Thoracic aorta (tissue), 2 donors: ENCODE results near the gene ENTHD1. TPM values are rescaled to one million over a fixed set of nuclear protein-coding genes. Genes with fewer than 3 reads are reported as not detected.

Experiments
- ATAC-seq: fragments of 150-250 bp; one replicate; pipeline ENCODE4 v1.8.0; 2017; ENCODE audit warnings: low read depth; ENCODE audit not compliant: insufficient number of reproducible peaks, low FRiP score
- DNase-seq: peaks from one replicate; pipeline ENCODE4 v3.0.0-alpha.2; 2020; ENCODE audit warnings: low spot score
- H3K27ac ChIP-seq, 2 donors: fragments of 200-600 bp; sonication (generic); 1 replicate in 1 of 2; 2 replicates in 1 of 2; pipeline ENCODE4 v1.5.1; 2016; ENCODE audit warnings: mild to moderate bottlenecking in 2 of 2, moderate library complexity in 2 of 2
- H3K27me3 ChIP-seq: fragments of 200-600 bp; sonication (generic); replicated peaks from 2 replicates; pipeline ENCODE4 v1.6.0; 2016; ENCODE audit warnings: mild to moderate bottlenecking; ENCODE audit not compliant: insufficient read depth
- H3K36me3 ChIP-seq: fragments of 200-600 bp; sonication (generic); one replicate; pipeline ENCODE4 v1.5.1; 2016
- H3K4me1 ChIP-seq, 2 donors: fragments of 200-600 bp; sonication (generic); 1 replicate in 1 of 2; 2 replicates in 1 of 2; pipeline versions ENCODE4 v1.5.1 to v1.6.0; 2016; ENCODE audit warnings: low read depth in 2 of 2, mild to moderate bottlenecking in 1 of 2; ENCODE audit not compliant: control insufficient read depth in 1 of 2
- H3K4me3 ChIP-seq: fragments of 200-600 bp; sonication (generic); 2 replicates; pipeline ENCODE4 v1.5.1; 2016; ENCODE audit warnings: mild to moderate bottlenecking
- H3K9me3 ChIP-seq: fragments of 200-600 bp; sonication (generic); 2 replicates; pipeline ENCODE4 v1.5.1; 2016
- total RNA-seq, 2 donors: library from RNA; depleted of rRNA; stranded (reverse); fragments of >200 nt; gene quantifications; one replicate each; pipeline versions ENCODE4 v1.1.0 to v1.2.3, GENCODE V29; 2016
- TF ChIP-seq, protein P1 (sequence below): fragments of 200-600 bp; sonication (generic); IDR thresholded peaks from one replicate; pipeline ENCODE4 v1.5.1; 2019; ENCODE audit warnings: antibody characterized with exemption

ENTHD1 gene
- total RNA-seq, 2 donors from 2014 or later, result not detected

DNA sequence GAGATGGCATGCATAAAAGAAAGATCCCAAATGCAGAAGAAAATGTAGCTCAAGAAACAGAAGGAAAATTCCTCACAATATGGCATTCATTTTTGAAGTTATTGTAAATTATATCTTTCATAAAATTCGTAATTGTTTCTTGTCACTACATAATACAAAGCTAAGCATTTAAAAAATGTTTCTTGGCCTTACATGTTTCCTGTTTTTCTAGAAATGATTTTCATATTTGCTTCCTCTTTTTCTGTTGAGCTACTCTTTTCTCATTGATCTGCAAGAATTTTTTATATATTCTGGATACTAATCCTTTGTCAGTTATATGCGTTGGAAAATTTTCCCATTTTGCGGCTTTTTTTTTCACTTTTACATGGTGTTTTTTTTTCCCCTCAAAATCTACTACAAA, 48.0 kb downstream of the ENTHD1 start:
- DNase-seq, result no peak
- H3K4me1 ChIP-seq, result no peaks in the 10 kb centered on the region
- H3K4me3 ChIP-seq, result no peak overlapping the region
- no peaks in the 10 kb centered on the region for H3K9me3 ChIP-seq
- TF ChIP-seq, protein P1, sequence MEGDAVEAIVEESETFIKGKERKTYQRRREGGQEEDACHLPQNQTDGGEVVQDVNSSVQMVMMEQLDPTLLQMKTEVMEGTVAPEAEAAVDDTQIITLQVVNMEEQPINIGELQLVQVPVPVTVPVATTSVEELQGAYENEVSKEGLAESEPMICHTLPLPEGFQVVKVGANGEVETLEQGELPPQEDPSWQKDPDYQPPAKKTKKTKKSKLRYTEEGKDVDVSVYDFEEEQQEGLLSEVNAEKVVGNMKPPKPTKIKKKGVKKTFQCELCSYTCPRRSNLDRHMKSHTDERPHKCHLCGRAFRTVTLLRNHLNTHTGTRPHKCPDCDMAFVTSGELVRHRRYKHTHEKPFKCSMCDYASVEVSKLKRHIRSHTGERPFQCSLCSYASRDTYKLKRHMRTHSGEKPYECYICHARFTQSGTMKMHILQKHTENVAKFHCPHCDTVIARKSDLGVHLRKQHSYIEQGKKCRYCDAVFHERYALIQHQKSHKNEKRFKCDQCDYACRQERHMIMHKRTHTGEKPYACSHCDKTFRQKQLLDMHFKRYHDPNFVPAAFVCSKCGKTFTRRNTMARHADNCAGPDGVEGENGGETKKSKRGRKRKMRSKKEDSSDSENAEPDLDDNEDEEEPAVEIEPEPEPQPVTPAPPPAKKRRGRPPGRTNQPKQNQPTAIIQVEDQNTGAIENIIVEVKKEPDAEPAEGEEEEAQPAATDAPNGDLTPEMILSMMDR, result no peak
- H3K27me3 ChIP-seq, result no peaks in the 10 kb centered on the region
- no peak for ATAC-seq
- no peaks in the 10 kb centered on the region for H3K36me3 ChIP-seq
- no peak overlapping the region for H3K27ac ChIP-seq

DNA sequence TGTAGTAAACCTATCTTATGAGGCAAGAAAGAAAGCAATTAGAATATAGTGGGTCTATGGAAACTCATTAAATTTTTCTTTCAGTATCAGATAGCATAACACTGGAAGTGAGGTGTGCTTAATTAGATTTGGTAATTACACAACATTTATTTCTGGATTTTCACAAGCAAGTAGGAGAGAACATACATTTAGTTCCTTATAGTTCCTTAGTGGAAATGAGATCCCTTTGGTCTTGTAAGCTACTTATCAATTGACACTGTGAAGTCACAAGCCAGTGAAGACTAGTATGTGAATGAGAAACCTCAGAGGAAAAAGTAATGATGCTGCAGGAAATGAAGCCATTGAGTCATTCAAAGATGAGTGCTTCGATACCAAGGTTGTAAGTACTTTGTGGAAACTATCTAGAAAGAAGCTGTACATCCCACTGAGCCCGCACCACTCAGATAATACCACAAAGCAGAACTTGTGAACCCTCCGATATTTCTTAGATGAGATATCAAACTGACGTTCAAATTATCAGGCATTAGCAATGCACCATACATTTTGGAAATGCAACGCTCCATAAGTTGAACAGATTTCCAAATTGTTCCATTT, 53.5 kb downstream of the ENTHD1 start:
- ATAC-seq, result no peak
- Histone ChIP-seq H3K27me3 (no peaks in the 10 kb centered on the region), H3K9me3 (no peaks in the 10 kb centered on the region), H3K4me3 (no peak overlapping the region), H3K36me3 (no peaks in the 10 kb centered on the region), H3K27ac (no peak overlapping the region), H3K4me1 (no peaks in the 10 kb centered on the region)
- TF ChIP-seq, protein P1, result no peak
- no peak for DNase-seq

DNA sequence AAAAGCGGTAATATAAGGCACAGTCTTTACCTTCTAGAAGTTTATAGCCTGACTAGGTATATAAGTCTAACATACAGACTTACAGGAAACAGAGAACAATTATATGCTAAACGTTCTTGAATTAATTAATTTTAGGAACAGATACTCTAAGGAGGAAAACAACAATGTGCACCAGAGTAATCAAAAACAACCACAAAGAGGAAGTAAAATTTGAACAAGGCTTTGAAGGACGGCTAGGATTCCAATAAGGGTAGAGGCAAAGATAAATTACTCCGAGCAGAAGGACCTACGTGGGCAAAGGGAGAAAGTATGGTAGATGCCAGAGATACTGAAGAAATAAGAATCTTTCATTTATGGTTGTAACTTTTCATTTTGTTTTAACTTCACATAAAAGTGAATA, 54.4 kb downstream of the ENTHD1 start:
- ATAC-seq, result no peak
- H3K4me3 ChIP-seq, result no peak overlapping the region
- no peaks in the 10 kb centered on the region for H3K4me1 ChIP-seq
- TF ChIP-seq, protein P1, result no peak
- no peaks in the 10 kb centered on the region for H3K27me3 ChIP-seq
- no peak for DNase-seq
- H3K27ac ChIP-seq, result no peak overlapping the region
- H3K36me3 ChIP-seq, result no peaks in the 10 kb centered on the region
- H3K9me3 ChIP-seq, result no peaks in the 10 kb centered on the region

DNA sequence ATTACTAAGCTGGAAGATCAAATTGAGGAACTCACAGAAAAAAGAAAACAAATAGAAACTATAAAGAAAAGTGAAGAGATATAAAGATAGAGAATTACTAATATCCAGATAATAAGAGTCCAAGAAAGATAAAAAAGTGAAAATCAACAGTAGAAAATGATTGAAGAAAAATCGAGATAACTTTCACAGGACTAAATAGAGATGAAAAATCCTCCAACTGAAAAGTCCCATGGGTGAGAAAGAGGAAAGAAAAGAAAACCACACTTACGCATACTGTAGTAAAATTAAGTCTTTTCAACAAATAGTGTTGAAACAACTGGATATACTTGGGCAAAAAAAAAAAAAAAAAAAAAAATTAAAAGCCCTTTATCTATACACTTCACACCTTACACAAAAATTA, 60.0 kb downstream of the ENTHD1 start:
- Histone ChIP-seq H3K9me3 (no peaks in the 10 kb centered on the region), H3K4me3 (no peak overlapping the region), H3K4me1 (no peaks in the 10 kb centered on the region), H3K36me3 (no peaks in the 10 kb centered on the region), H3K27ac (no peak overlapping the region), H3K27me3 (no peaks in the 10 kb centered on the region)
- TF ChIP-seq, protein P1, result no peak
- DNase-seq (no peak), ATAC-seq (no peak)

DNA sequence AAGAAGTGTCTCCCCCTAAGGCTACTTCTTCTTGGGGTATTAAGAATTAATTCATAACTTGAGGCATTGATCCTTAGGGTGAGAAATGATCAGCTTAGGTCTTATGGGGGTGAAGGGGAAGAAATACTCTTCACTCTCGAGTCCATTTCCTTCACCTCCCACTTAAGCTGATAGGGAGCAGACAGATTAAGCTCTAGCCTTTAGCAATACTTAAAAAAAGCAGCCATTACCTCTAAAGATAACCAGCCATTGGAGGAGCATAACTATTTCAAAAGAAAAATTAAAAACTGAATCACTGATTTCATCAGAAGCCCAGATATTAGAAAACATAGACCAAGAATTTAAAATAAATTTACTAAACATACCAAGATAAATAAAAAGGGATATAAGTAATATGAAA, 60.5 kb downstream of the ENTHD1 start:
- no peaks in the 10 kb centered on the region for H3K9me3 ChIP-seq
- H3K27me3 ChIP-seq, result no peaks in the 10 kb centered on the region
- no peak overlapping the region for H3K27ac ChIP-seq
- H3K36me3 ChIP-seq, result no peaks in the 10 kb centered on the region
- no peaks in the 10 kb centered on the region for H3K4me1 ChIP-seq
- ATAC-seq (no peak), DNase-seq (no peak)
- H3K4me3 ChIP-seq, result no peak overlapping the region
- TF ChIP-seq, protein P1, result no peak
